HepG2 (cell line): ENCODE data around the gene GNPDA1. TPM values are rescaled to one million over a fixed set of nuclear protein-coding genes. Genes with fewer than 3 reads are reported as not detected.

Experiments used
- ATAC-seq: fragments of 200-7000 bp; cut with Tn5 transposase; 3 replicates; pipeline ENCODE4 v1.9.1; 2020; ENCODE audit warnings: mild to moderate bottlenecking, moderate library complexity
- BruUV-seq: library from RNA; stranded (reverse); fragments of 400-500 nt; replicated peaks from 2 replicates; lab custom pipeline; 2021; lab: Mats Ljungman, UMichigan
- CTCF ChIA-PET: fragments of 300-600 bp; formaldehyde crosslinking; extraction: SDS; loops from one replicate; lab custom pipeline; 2021; ENCODE audit warnings: low total read pairs, inconsistent platforms, low intra/inter-chr PET ratio; lab: Yijun Ruan, JAX
- POLR2A ChIA-PET: fragments of 350-600 bp; sonication (Branson Sonifier 250); formaldehyde crosslinking; loops from one replicate; lab custom pipeline; 2020; ENCODE audit warnings: antibody characterized with exemption, inconsistent platforms; lab: Yijun Ruan, JAX
- DNase-seq: peaks from one replicate; pipeline ENCODE4 v3.0.0-alpha.2; 2015; ENCODE audit warnings: low spot score
- FAIRE-seq: peaks from 3 replicates; lab custom pipeline; 2011; peaks lifted over from hg19 to GRCh38; lab: Jason Lieb, UNC
- H2AFZ ChIP-seq: one replicate; pipeline ENCODE4 v1.6.1; 2011; ENCODE audit warnings: low read length, inconsistent platforms
- H3K27ac ChIP-seq: fragments of 300-600 bp; 3 replicates; pipeline ENCODE4 v1.8.0; 2011; ENCODE audit warnings: mixed run types, mild to moderate bottlenecking, mixed read lengths, low read length, inconsistent platforms; ENCODE audit not compliant: insufficient read depth; ENCODE audit errors: extremely low read length
- H3K27me3 ChIP-seq, 2 experiments: fragments of 200-600 bp in 1 of 2; 2 replicates in 1 of 2; 3 replicates in 1 of 2; pipeline versions ENCODE4 v1.6.0 to v1.8.0; 2011; ENCODE audit warnings: low read length in 2 of 2, mild to moderate bottlenecking in 2 of 2, moderate library complexity in 2 of 2, inconsistent platforms in 1 of 2; ENCODE audit not compliant: insufficient read depth in 2 of 2, control insufficient read depth in 1 of 2
- H3K36me3 ChIP-seq, 2 experiments: fragments of 200-600 bp in 1 of 2; replicated peaks in 1 of 2; 2 replicates in 1 of 2; 3 replicates in 1 of 2; pipeline versions ENCODE4 v1.5.1 to v1.8.0; 2011; ENCODE audit warnings: low read length in 2 of 2, inconsistent platforms in 1 of 2; ENCODE audit not compliant: insufficient read depth in 2 of 2, control insufficient read depth in 1 of 2
- H3K4me1 ChIP-seq: 2 replicates; pipeline ENCODE4 v1.5.1; 2012; ENCODE audit warnings: low read length, inconsistent platforms; ENCODE audit not compliant: insufficient read depth
- H3K4me2 ChIP-seq: 2 replicates; pipeline ENCODE4 v1.6.0; 2011; ENCODE audit warnings: low read depth, low read length, inconsistent platforms
- H3K4me3 ChIP-seq, 3 experiments: fragments of 200-600 bp in 1 of 3; sonication (generic), shearing (Covaris generic) in 1 of 3; replicated peaks in 1 of 3; 2 replicates each; pipeline ENCODE4 v1.5.1; 2011 to 2016; ENCODE audit warnings: low read length in 3 of 3, inconsistent platforms in 2 of 3, low read depth in 2 of 3, mild to moderate bottlenecking in 2 of 3, control low read depth in 1 of 3, mixed read lengths in 1 of 3; ENCODE audit not compliant: insufficient read depth in 1 of 3
- H3K79me2 ChIP-seq: one replicate; pipeline ENCODE4 v1.6.1; 2011; ENCODE audit warnings: low read length, inconsistent platforms; ENCODE audit not compliant: insufficient read depth
- H3K9ac ChIP-seq: 2 replicates; pipeline ENCODE4 v1.6.0; 2011; ENCODE audit warnings: mild to moderate bottlenecking, low read depth, low read length, inconsistent platforms; ENCODE audit not compliant: insufficient read depth
- H3K9me3 ChIP-seq: 2 replicates; pipeline ENCODE4 v1.5.1; 2012; ENCODE audit warnings: mild to moderate bottlenecking, low read length
- H4K20me1 ChIP-seq: 2 replicates; pipeline ENCODE4 v1.6.0; 2011; ENCODE audit warnings: inconsistent platforms, mild to moderate bottlenecking, low read length, moderate library complexity; ENCODE audit not compliant: insufficient read depth
- DR1 ChIP-seq: sonication (generic); formaldehyde crosslinking; IDR thresholded peaks from 2 replicates; pipeline ENCODE4 v1.8.0; 2021; ENCODE audit warnings: mild to moderate bottlenecking, missing genetic modification reagents, inconsistent platforms
- LCORL ChIP-seq, 2 experiments: fragments of 450-650 bp in 1 of 2; sonication (generic) in 1 of 2; formaldehyde crosslinking in 1 of 2; IDR thresholded peaks; 2 replicates each; pipeline versions ENCODE4 v1.5.0 to v1.6.1; 2017 to 2020; ENCODE audit warnings: antibody characterized with exemption in 1 of 2, missing genetic modification reagents in 1 of 2
- NFYB ChIP-seq: sonication (generic); formaldehyde crosslinking; IDR thresholded peaks from 2 replicates; pipeline ENCODE4 v1.4.0; 2020; ENCODE audit warnings: missing genetic modification reagents
- STAG1 ChIP-seq: sonication (generic); formaldehyde crosslinking; IDR thresholded peaks from 2 replicates; pipeline ENCODE4 v1.4.0; 2020; ENCODE audit warnings: missing genetic modification reagents
- THRA ChIP-seq: sonication (generic); formaldehyde crosslinking; IDR thresholded peaks from 2 replicates; pipeline ENCODE4 v1.4.0; 2020; ENCODE audit warnings: missing genetic modification reagents, borderline replicate concordance
- ZNF44 ChIP-seq: sonication (generic); formaldehyde crosslinking; IDR thresholded peaks from 2 replicates; pipeline ENCODE4 v1.5.1; 2020; ENCODE audit warnings: mild to moderate bottlenecking, missing genetic modification reagents
- ZSCAN29 ChIP-seq: sonication (generic); formaldehyde crosslinking; conservative IDR thresholded peaks from 2 replicates; pipeline ENCODE4 v1.4.0; 2020; ENCODE audit warnings: mild to moderate bottlenecking, missing genetic modification reagents
- WGBS: methylation state at CpG from one replicate; pipeline ENCODE4 v1.1.6; 2017; ENCODE audit warnings: low lambda C conversion rate; 5-methylcytosine and 5-hydroxymethylcytosine counted together
- in situ Hi-C: cut with HindIII; loops from 2 replicates; pipeline ENCODE4 v1.10.0; 2017; ENCODE audit warnings: low pct_unique_long_range_greater_than_20kb; ENCODE audit not compliant: extremely low pct_ligation_motif_present
- intact Hi-C: fragments of 100-400 bp; cut with micrococcal nuclease; formaldehyde crosslinking; loops from one replicate; pipeline ENCODE4 v1.10.0; 2022; ENCODE audit not compliant: unreplicated experiment
- polyA plus RNA-seq, 8 experiments: library from polyadenylated mRNA; depleted of rRNA in 3 of 8; stranded (reverse) in 7 of 8; unstranded in 1 of 8; fragments of >200 nt; fragmentation: Illumina TruSeq in 4 of 8; extraction: Trizol in 4 of 8; gene quantifications; 2 replicates each; pipeline versions ENCODE4 v1.2.1 to v1.2.3, GENCODE V29; 2011 to 2016; ENCODE audit warnings: low read depth in 4 of 8, missing spikeins in 1 of 8, mixed read lengths in 1 of 8; ENCODE audit not compliant: insufficient read depth in 1 of 8
- total RNA-seq, 5 experiments: library from RNA; depleted of rRNA; stranded (reverse); fragments of >200 nt; fragmentation: Illumina TruSeq; extraction: Trizol; gene quantifications; 2 replicates each; pipeline ENCODE4 v1.2.3, GENCODE V29; 2016; ENCODE audit warnings: low read depth in 1 of 5
- TF ChIP-seq, protein P1 (sequence below): sonication (generic); formaldehyde crosslinking; IDR thresholded peaks from 2 replicates; pipeline ENCODE4 v1.9.0; 2021; ENCODE audit warnings: mild to moderate bottlenecking, missing genetic modification reagents
- TF ChIP-seq, protein P2 (sequence below): sonication (generic); formaldehyde crosslinking; IDR thresholded peaks from 2 replicates; pipeline ENCODE4 v1.5.0; 2020; ENCODE audit warnings: mild to moderate bottlenecking, missing genetic modification reagents, moderate library complexity

Gene GNPDA1
- total and polyA plus RNA-seq, 2 of the 13 experiments (the other 11 are each of a cell fraction or from before 2014, with no cell fraction given), result 6.0 to 54.1 TPM

GRCh38 chr5:142003266-142003800 lies 9.5 kb downstream of the GNPDA1 start (continued):
- TF ChIP-seq ZSCAN29 (no peak), DR1 (no peak)

GRCh38 chr5:142000704-142001484 lies 11.9 kb downstream of the GNPDA1 start:
- FAIRE-seq, result no peak
- 94% methylated on average over 6 of the region's 6 CpGs for WGBS
- TF ChIP-seq ZNF44 (CRISPR knock-in tag) (no peak), STAG1 (CRISPR knock-in tag) (peak; percentile 11; the same call in 1 of the 2 replicates), NFYB (CRISPR knock-in tag) (no peak), THRA (CRISPR knock-in tag) (no peak), LCORL (IDR thresholded peaks at IDR 0.05) (no peak), LCORL (CRISPR knock-in tag; IDR thresholded peaks at IDR 0.05) (no peak)
- TF ChIP-seq, protein P1, sequence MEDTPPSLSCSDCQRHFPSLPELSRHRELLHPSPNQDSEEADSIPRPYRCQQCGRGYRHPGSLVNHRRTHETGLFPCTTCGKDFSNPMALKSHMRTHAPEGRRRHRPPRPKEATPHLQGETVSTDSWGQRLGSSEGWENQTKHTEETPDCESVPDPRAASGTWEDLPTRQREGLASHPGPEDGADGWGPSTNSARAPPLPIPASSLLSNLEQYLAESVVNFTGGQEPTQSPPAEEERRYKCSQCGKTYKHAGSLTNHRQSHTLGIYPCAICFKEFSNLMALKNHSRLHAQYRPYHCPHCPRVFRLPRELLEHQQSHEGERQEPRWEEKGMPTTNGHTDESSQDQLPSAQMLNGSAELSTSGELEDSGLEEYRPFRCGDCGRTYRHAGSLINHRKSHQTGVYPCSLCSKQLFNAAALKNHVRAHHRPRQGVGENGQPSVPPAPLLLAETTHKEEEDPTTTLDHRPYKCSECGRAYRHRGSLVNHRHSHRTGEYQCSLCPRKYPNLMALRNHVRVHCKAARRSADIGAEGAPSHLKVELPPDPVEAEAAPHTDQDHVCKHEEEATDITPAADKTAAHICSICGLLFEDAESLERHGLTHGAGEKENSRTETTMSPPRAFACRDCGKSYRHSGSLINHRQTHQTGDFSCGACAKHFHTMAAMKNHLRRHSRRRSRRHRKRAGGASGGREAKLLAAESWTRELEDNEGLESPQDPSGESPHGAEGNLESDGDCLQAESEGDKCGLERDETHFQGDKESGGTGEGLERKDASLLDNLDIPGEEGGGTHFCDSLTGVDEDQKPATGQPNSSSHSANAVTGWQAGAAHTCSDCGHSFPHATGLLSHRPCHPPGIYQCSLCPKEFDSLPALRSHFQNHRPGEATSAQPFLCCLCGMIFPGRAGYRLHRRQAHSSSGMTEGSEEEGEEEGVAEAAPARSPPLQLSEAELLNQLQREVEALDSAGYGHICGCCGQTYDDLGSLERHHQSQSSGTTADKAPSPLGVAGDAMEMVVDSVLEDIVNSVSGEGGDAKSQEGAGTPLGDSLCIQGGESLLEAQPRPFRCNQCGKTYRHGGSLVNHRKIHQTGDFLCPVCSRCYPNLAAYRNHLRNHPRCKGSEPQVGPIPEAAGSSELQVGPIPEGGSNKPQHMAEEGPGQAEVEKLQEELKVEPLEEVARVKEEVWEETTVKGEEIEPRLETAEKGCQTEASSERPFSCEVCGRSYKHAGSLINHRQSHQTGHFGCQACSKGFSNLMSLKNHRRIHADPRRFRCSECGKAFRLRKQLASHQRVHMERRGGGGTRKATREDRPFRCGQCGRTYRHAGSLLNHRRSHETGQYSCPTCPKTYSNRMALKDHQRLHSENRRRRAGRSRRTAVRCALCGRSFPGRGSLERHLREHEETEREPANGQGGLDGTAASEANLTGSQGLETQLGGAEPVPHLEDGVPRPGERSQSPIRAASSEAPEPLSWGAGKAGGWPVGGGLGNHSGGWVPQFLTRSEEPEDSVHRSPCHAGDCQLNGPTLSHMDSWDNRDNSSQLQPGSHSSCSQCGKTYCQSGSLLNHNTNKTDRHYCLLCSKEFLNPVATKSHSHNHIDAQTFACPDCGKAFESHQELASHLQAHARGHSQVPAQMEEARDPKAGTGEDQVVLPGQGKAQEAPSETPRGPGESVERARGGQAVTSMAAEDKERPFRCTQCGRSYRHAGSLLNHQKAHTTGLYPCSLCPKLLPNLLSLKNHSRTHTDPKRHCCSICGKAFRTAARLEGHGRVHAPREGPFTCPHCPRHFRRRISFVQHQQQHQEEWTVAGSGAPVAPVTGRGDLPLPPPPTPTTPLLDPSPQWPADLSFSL (CRISPR knock-in tag), result no peak
- TF ChIP-seq, protein P2, sequence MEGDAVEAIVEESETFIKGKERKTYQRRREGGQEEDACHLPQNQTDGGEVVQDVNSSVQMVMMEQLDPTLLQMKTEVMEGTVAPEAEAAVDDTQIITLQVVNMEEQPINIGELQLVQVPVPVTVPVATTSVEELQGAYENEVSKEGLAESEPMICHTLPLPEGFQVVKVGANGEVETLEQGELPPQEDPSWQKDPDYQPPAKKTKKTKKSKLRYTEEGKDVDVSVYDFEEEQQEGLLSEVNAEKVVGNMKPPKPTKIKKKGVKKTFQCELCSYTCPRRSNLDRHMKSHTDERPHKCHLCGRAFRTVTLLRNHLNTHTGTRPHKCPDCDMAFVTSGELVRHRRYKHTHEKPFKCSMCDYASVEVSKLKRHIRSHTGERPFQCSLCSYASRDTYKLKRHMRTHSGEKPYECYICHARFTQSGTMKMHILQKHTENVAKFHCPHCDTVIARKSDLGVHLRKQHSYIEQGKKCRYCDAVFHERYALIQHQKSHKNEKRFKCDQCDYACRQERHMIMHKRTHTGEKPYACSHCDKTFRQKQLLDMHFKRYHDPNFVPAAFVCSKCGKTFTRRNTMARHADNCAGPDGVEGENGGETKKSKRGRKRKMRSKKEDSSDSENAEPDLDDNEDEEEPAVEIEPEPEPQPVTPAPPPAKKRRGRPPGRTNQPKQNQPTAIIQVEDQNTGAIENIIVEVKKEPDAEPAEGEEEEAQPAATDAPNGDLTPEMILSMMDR (CRISPR knock-in tag), result peak; percentile 45

More at GRCh38 chr5:142000704-142001484, 11.9 kb downstream of the GNPDA1 start:
- intact Hi-C loops (no loop called here), in situ Hi-C loops (no loop called here)
- Histone ChIP-seq H3K27me3 (no peaks in the 10 kb centered on the region), H4K20me1 (no peaks in the 10 kb centered on the region), H3K79me2 (no peaks in the 10 kb centered on the region), H3K27ac (no peak overlapping the region), H3K9me3 (no peaks in the 10 kb centered on the region), H3K9ac (no peak overlapping the region), H3K4me2 (no peak overlapping the region), H3K4me1 (peaks cover 11% of the 10 kb centered on the region), H2AFZ (no peak overlapping the region), H3K36me3 (peaks cover 12 to 44% of the 10 kb centered on the region in 2 experiments), H3K4me3 (no peak overlapping the region)
- CTCF ChIA-PET, result no interaction called here
- DNase-seq (peak; percentile 7), ATAC-seq (peak; percentile 62; the same call in 2 of the 3 replicates)
- POLR2A ChIA-PET, result interaction anchor here (0.9 to 1.2 kb wide), 3 partner anchors 9 to 109 kb away, joined by 3 to 4 read pairs (median 3); partner anchors contain the start of gene RNF14
- no TSS peak for BruUV-seq
